Measurements from ENCODE around the gene BANK1. TPM values are rescaled to one million over a fixed set of nuclear protein-coding genes. Genes with fewer than 3 reads are reported as not detected.

The BANK1 gene
- total RNA-seq, 6 donors from 2014 or later: 7.6 to 29.3 (median 11.4) TPM

DNA sequence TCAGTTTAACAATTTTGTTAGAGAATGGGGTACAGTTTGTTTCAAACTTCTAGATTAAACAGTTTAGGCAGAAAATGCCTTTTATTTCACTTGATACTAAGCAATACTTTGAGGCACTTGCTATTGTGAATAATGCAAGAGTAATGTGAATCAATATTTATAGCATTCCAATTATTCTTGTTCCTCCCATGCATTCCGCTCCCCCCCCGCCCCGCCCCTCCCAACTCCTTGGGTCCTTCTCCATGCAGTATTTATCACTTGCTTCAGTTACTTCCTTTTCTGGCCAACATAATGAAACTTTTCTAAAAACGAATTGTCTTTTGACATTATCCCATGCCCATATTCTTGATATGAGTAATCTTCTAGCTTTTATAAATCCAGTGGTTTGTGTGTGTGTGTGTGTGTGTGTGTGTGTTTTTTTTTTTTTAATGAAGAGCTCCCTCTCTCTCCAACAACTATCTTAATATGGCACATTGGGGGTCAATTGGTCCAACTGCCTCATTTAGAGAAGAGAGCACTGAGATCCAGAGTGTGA, 1.6 kb downstream of the BANK1 start:
- WGBS, 2 donors: 23 to 40% methylated on average over 4 of the region's 4 CpGs
- Histone ChIP-seq H3K4me1 (peaks cover 0 to 14% (median 5%) of the 10 kb centered on the region in 4 donors), H3K4me3 (peak overlapping the region in 2 of 4 donors; percentile 63 to 64), H3K27me3 (no peaks in the 10 kb centered on the region), H3K9me3 (no peaks in the 10 kb centered on the region), H3K36me3 (no peaks in the 10 kb centered on the region), H3K27ac (peak overlapping the region in 2 of 4 donors; percentile 19 to 89)
- ATAC-seq (ENCODE audit: low FRiP score in 2 of 2): no peak
- TF ChIP-seq POLR2A (IDR thresholded peaks at IDR 0.05) (no peak), POLR2AphosphoS5 (IDR thresholded peaks at IDR 0.05) (no peak), EP300 (IDR thresholded peaks at IDR 0.05) (no peak)
- TF ChIP-seq, protein P1, sequence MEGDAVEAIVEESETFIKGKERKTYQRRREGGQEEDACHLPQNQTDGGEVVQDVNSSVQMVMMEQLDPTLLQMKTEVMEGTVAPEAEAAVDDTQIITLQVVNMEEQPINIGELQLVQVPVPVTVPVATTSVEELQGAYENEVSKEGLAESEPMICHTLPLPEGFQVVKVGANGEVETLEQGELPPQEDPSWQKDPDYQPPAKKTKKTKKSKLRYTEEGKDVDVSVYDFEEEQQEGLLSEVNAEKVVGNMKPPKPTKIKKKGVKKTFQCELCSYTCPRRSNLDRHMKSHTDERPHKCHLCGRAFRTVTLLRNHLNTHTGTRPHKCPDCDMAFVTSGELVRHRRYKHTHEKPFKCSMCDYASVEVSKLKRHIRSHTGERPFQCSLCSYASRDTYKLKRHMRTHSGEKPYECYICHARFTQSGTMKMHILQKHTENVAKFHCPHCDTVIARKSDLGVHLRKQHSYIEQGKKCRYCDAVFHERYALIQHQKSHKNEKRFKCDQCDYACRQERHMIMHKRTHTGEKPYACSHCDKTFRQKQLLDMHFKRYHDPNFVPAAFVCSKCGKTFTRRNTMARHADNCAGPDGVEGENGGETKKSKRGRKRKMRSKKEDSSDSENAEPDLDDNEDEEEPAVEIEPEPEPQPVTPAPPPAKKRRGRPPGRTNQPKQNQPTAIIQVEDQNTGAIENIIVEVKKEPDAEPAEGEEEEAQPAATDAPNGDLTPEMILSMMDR (IDR thresholded peaks at IDR 0.05): no peak
- no peak for DNase-seq

DNA sequence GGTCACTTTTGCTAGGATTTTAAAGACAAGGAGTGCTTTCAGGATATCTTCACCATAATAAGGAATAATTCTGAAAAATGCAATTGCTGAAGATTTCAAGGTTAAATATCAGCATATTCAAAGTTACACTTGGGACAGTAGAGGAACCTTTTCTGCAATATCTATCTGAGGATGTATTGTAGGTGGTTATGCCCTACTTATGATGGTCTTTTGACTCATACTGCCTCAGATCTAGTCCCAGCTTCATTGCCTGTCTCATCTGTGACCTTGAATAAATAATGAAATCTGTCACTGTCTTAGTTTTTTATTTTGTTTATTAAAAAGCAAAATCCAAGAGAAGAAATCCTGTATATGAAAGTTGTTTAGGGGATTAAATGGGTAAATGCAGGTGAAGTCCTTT, 2.9 kb downstream of the BANK1 start:
- Histone ChIP-seq H3K27me3 (no peaks in the 10 kb centered on the region), H3K4me3 (no peak overlapping the region), H3K4me1 (peaks cover 0 to 14% (median 5%) of the 10 kb centered on the region in 4 donors), H3K36me3 (no peaks in the 10 kb centered on the region), H3K9me3 (no peaks in the 10 kb centered on the region), H3K27ac (no peak overlapping the region)
- DNase-seq (no peak), ATAC-seq (ENCODE audit: low FRiP score in 2 of 2) (no peak)
- TF ChIP-seq POLR2AphosphoS5 (IDR thresholded peaks at IDR 0.05) (no peak), POLR2A (IDR thresholded peaks at IDR 0.05) (no peak), EP300 (IDR thresholded peaks at IDR 0.05) (no peak)
- TF ChIP-seq, protein P1 (IDR thresholded peaks at IDR 0.05): no peak

DNA sequence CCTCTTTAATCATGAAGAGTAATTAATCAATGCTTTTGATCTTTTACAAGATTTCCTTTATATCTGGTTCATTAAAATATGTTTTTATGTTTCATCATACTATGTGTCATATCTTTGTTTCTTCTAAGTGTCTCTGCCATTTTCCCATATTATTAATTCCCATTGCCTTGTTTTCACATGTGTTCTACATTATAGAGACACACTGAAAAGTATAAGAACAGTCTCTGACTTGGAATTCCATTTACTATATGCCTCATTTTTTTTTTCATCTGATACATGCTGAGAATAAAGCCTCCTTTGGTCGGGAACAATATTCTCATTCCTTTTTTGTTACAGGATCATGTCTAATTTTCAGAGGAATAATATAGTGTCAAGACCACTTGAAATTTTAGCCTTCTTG, 4.3 kb downstream of the BANK1 start:
- no peaks in the 10 kb centered on the region for H3K27me3 ChIP-seq
- H3K36me3 ChIP-seq: no peaks in the 10 kb centered on the region
- peaks cover 0 to 14% (median 5%) of the 10 kb centered on the region in 4 donors for H3K4me1 ChIP-seq
- H3K4me3 ChIP-seq: no peak overlapping the region
- H3K9me3 ChIP-seq: no peaks in the 10 kb centered on the region
- H3K27ac ChIP-seq: no peak overlapping the region
- DNase-seq (no peak), ATAC-seq (ENCODE audit: low FRiP score in 2 of 2) (no peak)
- TF ChIP-seq EP300 (IDR thresholded peaks at IDR 0.05) (no peak), POLR2A (IDR thresholded peaks at IDR 0.05) (no peak), POLR2AphosphoS5 (IDR thresholded peaks at IDR 0.05) (no peak)
- TF ChIP-seq, protein P1 (IDR thresholded peaks at IDR 0.05): no peak
- WGBS, 2 donors: 93 to 97% methylated on average over 1 of the region's 1 CpG

DNA sequence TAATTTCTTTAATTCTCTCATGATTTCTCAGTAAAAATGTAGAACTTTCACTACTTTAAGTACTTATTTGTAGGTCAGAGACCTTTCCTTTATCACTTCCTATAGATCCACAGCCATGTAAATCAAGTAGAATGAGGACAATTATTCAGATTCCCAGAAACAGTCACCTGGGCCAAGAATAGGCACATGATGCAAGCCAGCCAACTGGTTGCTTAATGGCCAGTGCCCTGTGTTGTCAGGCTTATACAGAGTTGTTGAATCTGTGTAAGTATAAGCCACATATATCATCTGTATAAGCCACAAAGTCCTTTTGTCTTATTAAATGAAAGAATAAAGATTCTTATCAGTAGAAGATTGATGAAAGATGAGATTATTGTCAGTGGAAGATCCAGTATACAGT, 5.2 kb downstream of the BANK1 start:
- no peak overlapping the region for H3K27ac ChIP-seq
- DNase-seq (no peak), ATAC-seq (ENCODE audit: low FRiP score in 2 of 2) (no peak)
- TF ChIP-seq EP300 (IDR thresholded peaks at IDR 0.05): no peak
- TF ChIP-seq, protein P1 (IDR thresholded peaks at IDR 0.05): no peak
- TF ChIP-seq POLR2A (IDR thresholded peaks at IDR 0.05): no peak
- TF ChIP-seq POLR2AphosphoS5 (IDR thresholded peaks at IDR 0.05): no peak
- no peaks in the 10 kb centered on the region for H3K9me3 ChIP-seq
- no peak overlapping the region for H3K4me3 ChIP-seq
- no peaks in the 10 kb centered on the region for H3K36me3 ChIP-seq
- H3K27me3 ChIP-seq: no peaks in the 10 kb centered on the region
- H3K4me1 ChIP-seq: peaks cover 0 to 9% (median 5%) of the 10 kb centered on the region in 4 donors

DNA sequence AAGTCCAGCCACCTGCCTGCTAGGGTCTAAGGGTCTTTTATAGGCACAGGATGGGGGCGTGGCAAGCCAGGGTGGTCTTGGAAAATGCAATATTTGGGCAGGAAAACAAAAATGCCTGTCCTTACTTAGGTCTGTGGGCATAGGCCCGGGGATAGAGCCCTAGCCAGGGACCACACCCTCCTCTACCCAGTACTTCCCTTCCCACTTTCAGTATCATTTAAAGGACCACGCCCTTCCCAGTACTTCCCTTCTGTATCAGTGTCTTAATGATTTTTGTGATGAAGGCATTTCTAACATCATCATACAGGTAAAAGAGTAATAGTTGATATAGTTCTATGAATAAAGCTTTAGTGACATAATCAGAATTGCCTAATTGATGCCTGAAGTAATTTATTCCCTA, 11.4 kb downstream of the BANK1 start:
- DNase-seq: no peak
- no peaks in the 10 kb centered on the region for H3K9me3 ChIP-seq
- H3K36me3 ChIP-seq: no peaks in the 10 kb centered on the region
- ATAC-seq (ENCODE audit: low FRiP score in 2 of 2): peak in 1 of 2 donors; percentile 45
- TF ChIP-seq EP300 (IDR thresholded peaks at IDR 0.05): no peak
- no peak for TF ChIP-seq POLR2AphosphoS5 (IDR thresholded peaks at IDR 0.05)
- TF ChIP-seq POLR2A (IDR thresholded peaks at IDR 0.05): no peak
- TF ChIP-seq, protein P1 (IDR thresholded peaks at IDR 0.05): no peak
- H3K4me3 ChIP-seq: no peak overlapping the region
- H3K4me1 ChIP-seq: no peaks in the 10 kb centered on the region
- H3K27ac ChIP-seq: no peak overlapping the region
- H3K27me3 ChIP-seq: no peaks in the 10 kb centered on the region
- 66 to 73% methylated on average over 3 of the region's 3 CpGs for WGBS, 2 donors

Measured in upper lobe of left lung (tissue), 6 donors.